Caco-2 (cell line): ENCODE measurements around the gene CLSTN2. TPM values are rescaled to one million over a fixed set of nuclear protein-coding genes. Genes with fewer than 3 reads are reported as not detected.

ENCODE experiments used
- BruUV-seq: library from RNA; stranded (reverse); fragments of 400-500 nt; replicated peaks from 2 replicates; lab custom pipeline; 2021; lab: Mats Ljungman, UMichigan
- CTCF ChIA-PET: fragments of 300-600 bp; sonication (Branson Sonifier 250); formaldehyde crosslinking; loops from one replicate; lab custom pipeline; 2022; ENCODE audit warnings: antibody characterized with exemption; lab: Charles Lee
- POLR2A ChIA-PET: fragments of 300-600 bp; sonication (Branson Sonifier 250); formaldehyde crosslinking; loops from one replicate; lab custom pipeline; 2022; ENCODE audit warnings: antibody characterized with exemption; lab: Charles Lee
- DNase-seq, 2 experiments: peaks; one replicate each; pipeline versions ENCODE4 v3.0.0 to v3.0.0-alpha.2; 2020 to 2022
- H3K27me3 ChIP-seq: replicated peaks from 2 replicates; pipeline ENCODE4 v1.6.0; 2011; ENCODE audit warnings: low read length; ENCODE audit not compliant: control insufficient read depth, insufficient read depth
- H3K36me3 ChIP-seq: 2 replicates; pipeline ENCODE4 v1.5.1; 2011; ENCODE audit warnings: low read length; ENCODE audit not compliant: control insufficient read depth, insufficient read depth
- H3K4me1 ChIP-seq: fragments of 250-450 bp; sonication (Bioruptor Pico); 2 replicates; pipeline ENCODE4 v1.5.1; 2020; ENCODE audit warnings: mild to moderate bottlenecking
- H3K4me3 ChIP-seq: 2 replicates; pipeline ENCODE4 v1.5.1; 2011; ENCODE audit warnings: low read depth, mild to moderate bottlenecking, control low read depth, low read length
- H3K9me3 ChIP-seq: fragments of 250-450 bp; sonication (Bioruptor Pico); 2 replicates; pipeline ENCODE4 v1.5.1; 2020; ENCODE audit warnings: mild to moderate bottlenecking, moderate library complexity
- H3K27ac Mint-ChIP-seq: one replicate; pipeline ENCODE4 v1.8.0; 2022; ENCODE audit warnings: mixed read lengths; ENCODE audit not compliant: unreplicated experiment
- H3K27me3 Mint-ChIP-seq: one replicate; pipeline ENCODE4 v1.8.0; 2022; ENCODE audit warnings: mixed read lengths; ENCODE audit not compliant: insufficient read depth, unreplicated experiment
- H3K36me3 Mint-ChIP-seq: one replicate; pipeline ENCODE4 v1.8.0; 2022; ENCODE audit warnings: mild to moderate bottlenecking, mixed read lengths; ENCODE audit not compliant: insufficient read depth, unreplicated experiment
- H3K4me1 Mint-ChIP-seq: one replicate; pipeline ENCODE4 v1.8.0; 2022; ENCODE audit warnings: low read depth, mixed read lengths; ENCODE audit not compliant: unreplicated experiment
- H3K4me3 Mint-ChIP-seq: one replicate; pipeline ENCODE4 v1.8.0; 2022; ENCODE audit warnings: mild to moderate bottlenecking, moderate library complexity, mixed read lengths; ENCODE audit not compliant: unreplicated experiment
- H3K9me3 Mint-ChIP-seq: one replicate; pipeline ENCODE4 v1.8.0; 2022; ENCODE audit warnings: mixed read lengths; ENCODE audit not compliant: unreplicated experiment
- intact Hi-C: fragments of 100-400 bp; cut with micrococcal nuclease; formaldehyde crosslinking; loops from one replicate; pipeline ENCODE4 v1.10.0; 2022; ENCODE audit not compliant: unreplicated experiment
- total RNA-seq: library from RNA; stranded (reverse); gene quantifications from 2 replicates; pipeline ENCODE4 v1.2.3, GENCODE V29; 2022
- TF ChIP-seq, protein P1 (sequence below), 2 experiments: fragments of 200-600 bp in 1 of 2; IDR thresholded peaks; 1 replicate in 1 of 2; 2 replicates in 1 of 2; pipeline versions ENCODE4 v1.5.1 to v1.8.0; 2011 to 2022; ENCODE audit warnings: antibody characterized with exemption in 1 of 2, control low read depth in 1 of 2, inconsistent platforms in 1 of 2, low read depth in 1 of 2, low read length in 1 of 2, mild to moderate bottlenecking in 1 of 2, moderate library complexity in 1 of 2; ENCODE audit not compliant: insufficient read depth in 1 of 2, severe bottlenecking in 1 of 2, unreplicated experiment in 1 of 2

The CLSTN2 gene
- total RNA-seq, 1 experiment from 2014 or later, result 26.1 TPM

GRCh38 chr3:140160553-140160952 is 225.6 kb downstream of the CLSTN2 start:
- Mint-ChIP-seq H3K4me3 (no peak overlapping the region), H3K4me1 (no peaks in the 10 kb centered on the region), H3K27me3 (peaks cover 8% of the 10 kb centered on the region), H3K36me3 (no peaks in the 10 kb centered on the region), H3K9me3 (no peaks in the 10 kb centered on the region), H3K27ac (no peak overlapping the region)
- Histone ChIP-seq H3K9me3 (no peaks in the 10 kb centered on the region), H3K36me3 (no peaks in the 10 kb centered on the region), H3K4me1 (no peaks in the 10 kb centered on the region), H3K4me3 (no peak overlapping the region), H3K27me3 (no peaks in the 10 kb centered on the region)
- DNase-seq, result no peak
- TF ChIP-seq, protein P1, sequence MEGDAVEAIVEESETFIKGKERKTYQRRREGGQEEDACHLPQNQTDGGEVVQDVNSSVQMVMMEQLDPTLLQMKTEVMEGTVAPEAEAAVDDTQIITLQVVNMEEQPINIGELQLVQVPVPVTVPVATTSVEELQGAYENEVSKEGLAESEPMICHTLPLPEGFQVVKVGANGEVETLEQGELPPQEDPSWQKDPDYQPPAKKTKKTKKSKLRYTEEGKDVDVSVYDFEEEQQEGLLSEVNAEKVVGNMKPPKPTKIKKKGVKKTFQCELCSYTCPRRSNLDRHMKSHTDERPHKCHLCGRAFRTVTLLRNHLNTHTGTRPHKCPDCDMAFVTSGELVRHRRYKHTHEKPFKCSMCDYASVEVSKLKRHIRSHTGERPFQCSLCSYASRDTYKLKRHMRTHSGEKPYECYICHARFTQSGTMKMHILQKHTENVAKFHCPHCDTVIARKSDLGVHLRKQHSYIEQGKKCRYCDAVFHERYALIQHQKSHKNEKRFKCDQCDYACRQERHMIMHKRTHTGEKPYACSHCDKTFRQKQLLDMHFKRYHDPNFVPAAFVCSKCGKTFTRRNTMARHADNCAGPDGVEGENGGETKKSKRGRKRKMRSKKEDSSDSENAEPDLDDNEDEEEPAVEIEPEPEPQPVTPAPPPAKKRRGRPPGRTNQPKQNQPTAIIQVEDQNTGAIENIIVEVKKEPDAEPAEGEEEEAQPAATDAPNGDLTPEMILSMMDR (IDR thresholded peaks at IDR 0.05; ENCODE audit: insufficient read depth in 1 of 2, low read depth in 1 of 2, low read length in 1 of 2, severe bottlenecking in 1 of 2, unreplicated experiment in 1 of 2), result no peak
- POLR2A ChIA-PET, result no interaction called here
- intact Hi-C loops, result no loop called here
- BruUV-seq, result no TSS peak
- CTCF ChIA-PET, result no interaction called here

GRCh38 chr3:140162551-140162950 is 227.6 kb downstream of the CLSTN2 start:
- Mint-ChIP-seq H3K27ac (no peak overlapping the region), H3K36me3 (no peaks in the 10 kb centered on the region), H3K4me1 (no peaks in the 10 kb centered on the region), H3K9me3 (no peaks in the 10 kb centered on the region), H3K4me3 (no peak overlapping the region), H3K27me3 (peaks cover 8% of the 10 kb centered on the region)
- TF ChIP-seq, protein P1 (IDR thresholded peaks at IDR 0.05; ENCODE audit: insufficient read depth in 1 of 2, low read depth in 1 of 2, low read length in 1 of 2, severe bottlenecking in 1 of 2, unreplicated experiment in 1 of 2), result no peak
- Histone ChIP-seq H3K4me3 (no peak overlapping the region), H3K36me3 (no peaks in the 10 kb centered on the region), H3K9me3 (no peaks in the 10 kb centered on the region), H3K4me1 (no peaks in the 10 kb centered on the region), H3K27me3 (no peaks in the 10 kb centered on the region)
- ChIA-PET CTCF (no interaction called here), POLR2A (no interaction called here)
- DNase-seq, result no peak
- intact Hi-C loops, result no loop called here
- no TSS peak for BruUV-seq

GRCh38 chr3:140163159-140163763 is 228.3 kb downstream of the CLSTN2 start:
- Mint-ChIP-seq H3K9me3 (no peaks in the 10 kb centered on the region), H3K4me1 (no peaks in the 10 kb centered on the region), H3K27me3 (peaks cover 8% of the 10 kb centered on the region), H3K4me3 (no peak overlapping the region), H3K27ac (no peak overlapping the region), H3K36me3 (no peaks in the 10 kb centered on the region)
- intact Hi-C loops, result no loop called here
- TF ChIP-seq, protein P1 (IDR thresholded peaks at IDR 0.05; ENCODE audit: insufficient read depth in 1 of 2, low read depth in 1 of 2, low read length in 1 of 2, severe bottlenecking in 1 of 2, unreplicated experiment in 1 of 2), result no peak
- Histone ChIP-seq H3K36me3 (no peaks in the 10 kb centered on the region), H3K9me3 (no peaks in the 10 kb centered on the region), H3K4me3 (no peak overlapping the region), H3K4me1 (no peaks in the 10 kb centered on the region), H3K27me3 (no peaks in the 10 kb centered on the region)
- no TSS peak for BruUV-seq
- CTCF ChIA-PET, result no interaction called here
- POLR2A ChIA-PET, result no interaction called here
- DNase-seq, result no peak
